Neural progenitor cell (in vitro differentiated cells): ENCODE measurements around the gene MSANTD1. TPM values are rescaled to one million over a fixed set of nuclear protein-coding genes. Genes with fewer than 3 reads are reported as not detected.
A peak's percentile ranks its signal among the peaks of the same experiment; 100 is the strongest.

ENCODE experiments used
- DNase-seq: peaks from one replicate; pipeline ENCODE4 v3.0.0-alpha.2; 2016; ENCODE audit warnings: low spot score
- H2AFZ ChIP-seq: fragments of 200-600 bp; sonication (generic); replicated peaks from 2 replicates; pipeline ENCODE4 v1.6.1; 2016; ENCODE audit warnings: antibody characterized with exemption
- H3F3A ChIP-seq: fragments of 200-600 bp; sonication (generic); 2 replicates; pipeline ENCODE4 v1.6.1; 2016; ENCODE audit warnings: antibody characterized with exemption, low read depth
- H3K27ac ChIP-seq: fragments of 200-600 bp; sonication (generic); 2 replicates; pipeline ENCODE4 v1.5.1; 2016; ENCODE audit warnings: mild to moderate bottlenecking
- H3K27me3 ChIP-seq: fragments of 200-600 bp; sonication (generic); 2 replicates; pipeline ENCODE4 v1.6.1; 2016; ENCODE audit warnings: mild to moderate bottlenecking, moderate library complexity
- H3K36me3 ChIP-seq: fragments of 200-600 bp; sonication (generic); 2 replicates; pipeline ENCODE4 v1.5.1; 2016
- H3K4me1 ChIP-seq: fragments of 200-600 bp; sonication (generic); 2 replicates; pipeline ENCODE4 v1.6.1; 2016; ENCODE audit warnings: mixed run types
- H3K4me2 ChIP-seq: fragments of 200-600 bp; sonication (generic); 2 replicates; pipeline ENCODE4 v1.6.1; 2016
- H3K4me3 ChIP-seq: fragments of 200-600 bp; sonication (generic); 2 replicates; pipeline ENCODE4 v1.5.1; 2016
- H3K79me2 ChIP-seq: fragments of 200-600 bp; sonication (generic); 2 replicates; pipeline ENCODE4 v1.6.1; 2016; ENCODE audit warnings: low read depth
- H3K9ac ChIP-seq: fragments of 200-600 bp; sonication (generic); 2 replicates; pipeline ENCODE4 v1.6.1; 2016
- H3K9me3 ChIP-seq: fragments of 200-600 bp; sonication (generic); 2 replicates; pipeline ENCODE4 v1.5.1; 2016; ENCODE audit warnings: low read depth
- H4K20me1 ChIP-seq: fragments of 200-600 bp; sonication (generic); 2 replicates; pipeline ENCODE4 v1.6.1; 2016; ENCODE audit warnings: low read depth
- H3K27ac Mint-ChIP-seq: 3 replicates; pipeline ENCODE4 v1.8.0; 2021; ENCODE audit warnings: mixed read lengths
- H3K27me3 Mint-ChIP-seq: 2 replicates; pipeline ENCODE4 v1.8.0; 2022; ENCODE audit warnings: low read depth, mild to moderate bottlenecking, inconsistent platforms, moderate library complexity, mixed read lengths; ENCODE audit not compliant: insufficient read depth
- H3K36me3 Mint-ChIP-seq: 3 replicates; pipeline ENCODE4 v1.8.0; 2021; ENCODE audit warnings: mixed read lengths
- H3K4me1 Mint-ChIP-seq: 3 replicates; pipeline ENCODE4 v1.8.0; 2021; ENCODE audit warnings: mixed read lengths
- H3K4me3 Mint-ChIP-seq: 3 replicates; pipeline ENCODE4 v1.8.0; 2021; ENCODE audit warnings: mild to moderate bottlenecking, moderate library complexity, mixed read lengths
- H3K9me3 Mint-ChIP-seq: 3 replicates; pipeline ENCODE4 v1.8.0; 2020; ENCODE audit warnings: mixed read lengths
- EZH2 ChIP-seq: fragments of 200-600 bp; sonication (generic); IDR thresholded peaks from 2 replicates; pipeline ENCODE4 v1.6.1; 2017; ENCODE audit warnings: antibody characterized with exemption, mild to moderate bottlenecking, moderate library complexity
- EZH2phosphoT487 ChIP-seq: fragments of 200-600 bp; sonication (generic); IDR thresholded peaks from 2 replicates; pipeline ENCODE4 v1.6.1; 2017; ENCODE audit warnings: antibody characterized with exemption
- total RNA-seq: library from RNA; depleted of rRNA; stranded (reverse); fragments of >200 nt; gene quantifications from 2 replicates; pipeline ENCODE4 v1.2.3, GENCODE V29; 2015; ENCODE audit warnings: low replicate concordance
- TF ChIP-seq, protein P1 (sequence below): fragments of 200-600 bp; sonication (generic); IDR thresholded peaks from 2 replicates; pipeline ENCODE4 v1.5.1; 2017; ENCODE audit warnings: antibody characterized with exemption, mild to moderate bottlenecking

MSANTD1 gene
- total RNA-seq, 1 donor from 2014 or later, result 0.17 TPM

- Histone ChIP-seq H3K4me2 (no peak overlapping the region), H3K36me3 (no peaks in the 10 kb centered on the region), H3F3A (no peaks in the 10 kb centered on the region), H3K27me3 (no peaks in the 10 kb centered on the region), H4K20me1 (peaks cover 15% of the 10 kb centered on the region), H2AFZ (no peak overlapping the region), H3K9me3 (no peaks in the 10 kb centered on the region), H3K79me2 (no peaks in the 10 kb centered on the region), H3K4me3 (no peak overlapping the region), H3K27ac (peak overlapping the region; percentile 60), H3K9ac (no peak overlapping the region), H3K4me1 (peaks cover 11% of the 10 kb centered on the region)
- no peaks in the 10 kb centered on the region for H3K4me1 Mint-ChIP-seq
- peak; percentile 63 for DNase-seq
- no peak for TF ChIP-seq EZH2phosphoT487
- no peak for TF ChIP-seq EZH2
- TF ChIP-seq, protein P1, sequence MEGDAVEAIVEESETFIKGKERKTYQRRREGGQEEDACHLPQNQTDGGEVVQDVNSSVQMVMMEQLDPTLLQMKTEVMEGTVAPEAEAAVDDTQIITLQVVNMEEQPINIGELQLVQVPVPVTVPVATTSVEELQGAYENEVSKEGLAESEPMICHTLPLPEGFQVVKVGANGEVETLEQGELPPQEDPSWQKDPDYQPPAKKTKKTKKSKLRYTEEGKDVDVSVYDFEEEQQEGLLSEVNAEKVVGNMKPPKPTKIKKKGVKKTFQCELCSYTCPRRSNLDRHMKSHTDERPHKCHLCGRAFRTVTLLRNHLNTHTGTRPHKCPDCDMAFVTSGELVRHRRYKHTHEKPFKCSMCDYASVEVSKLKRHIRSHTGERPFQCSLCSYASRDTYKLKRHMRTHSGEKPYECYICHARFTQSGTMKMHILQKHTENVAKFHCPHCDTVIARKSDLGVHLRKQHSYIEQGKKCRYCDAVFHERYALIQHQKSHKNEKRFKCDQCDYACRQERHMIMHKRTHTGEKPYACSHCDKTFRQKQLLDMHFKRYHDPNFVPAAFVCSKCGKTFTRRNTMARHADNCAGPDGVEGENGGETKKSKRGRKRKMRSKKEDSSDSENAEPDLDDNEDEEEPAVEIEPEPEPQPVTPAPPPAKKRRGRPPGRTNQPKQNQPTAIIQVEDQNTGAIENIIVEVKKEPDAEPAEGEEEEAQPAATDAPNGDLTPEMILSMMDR, result no peak
- H3K4me3 Mint-ChIP-seq, result no peak overlapping the region
- peaks cover 28% of the 10 kb centered on the region for H3K36me3 Mint-ChIP-seq
- H3K9me3 Mint-ChIP-seq, result no peaks in the 10 kb centered on the region
- peak overlapping the region; percentile 79 for H3K27ac Mint-ChIP-seq
- peaks cover 2% of the 10 kb centered on the region for H3K27me3 Mint-ChIP-seq
These were observed 29.9 kb upstream of the MSANTD1 start for GRCh38 chr4:3218824-3219760.

- TF ChIP-seq, protein P1, result no peak
- TF ChIP-seq EZH2 (no peak), EZH2phosphoT487 (no peak)
- Mint-ChIP-seq H3K27me3 (peaks cover 2% of the 10 kb centered on the region), H3K27ac (no peak overlapping the region)
These were observed 29.0 kb upstream of the MSANTD1 start for GRCh38 chr4:3219761-3220475.

GRCh38 chr4:3220476-3221183, 28.3 kb upstream of the MSANTD1 start:
- no peak for DNase-seq
- Histone ChIP-seq H3F3A (no peaks in the 10 kb centered on the region), H3K4me2 (no peak overlapping the region), H4K20me1 (peaks cover 15% of the 10 kb centered on the region), H2AFZ (no peak overlapping the region), H3K4me1 (peaks cover 11% of the 10 kb centered on the region), H3K79me2 (no peaks in the 10 kb centered on the region), H3K27ac (no peak overlapping the region), H3K36me3 (no peaks in the 10 kb centered on the region), H3K9ac (no peak overlapping the region), H3K9me3 (no peaks in the 10 kb centered on the region), H3K4me3 (no peak overlapping the region), H3K27me3 (no peaks in the 10 kb centered on the region)
- Mint-ChIP-seq H3K4me1 (no peaks in the 10 kb centered on the region), H3K9me3 (no peaks in the 10 kb centered on the region), H3K36me3 (peaks cover 31% of the 10 kb centered on the region), H3K27me3 (peaks cover 2% of the 10 kb centered on the region), H3K27ac (no peak overlapping the region), H3K4me3 (no peak overlapping the region)
- no peak for TF ChIP-seq EZH2phosphoT487
- no peak for TF ChIP-seq EZH2
- TF ChIP-seq, protein P1, result no peak

More at GRCh38 chr4:3219761-3220475, 29.0 kb upstream of the MSANTD1 start:
- no peaks in the 10 kb centered on the region for H3K9me3 Mint-ChIP-seq
- no peaks in the 10 kb centered on the region for H3K4me1 Mint-ChIP-seq
- no peak overlapping the region for H3K4me2 ChIP-seq
- no peak for DNase-seq
- no peaks in the 10 kb centered on the region for H3K36me3 ChIP-seq
- peaks cover 11% of the 10 kb centered on the region for H3K4me1 ChIP-seq
- H3K79me2 ChIP-seq, result no peaks in the 10 kb centered on the region
- H4K20me1 ChIP-seq, result peaks cover 15% of the 10 kb centered on the region
- H3K9ac ChIP-seq, result no peak overlapping the region
- H3K27me3 ChIP-seq, result no peaks in the 10 kb centered on the region
- H3K36me3 Mint-ChIP-seq, result peaks cover 31% of the 10 kb centered on the region
- peak overlapping the region; percentile 37 for H3K27ac ChIP-seq
- H3F3A ChIP-seq, result no peaks in the 10 kb centered on the region
- no peak overlapping the region for H3K4me3 ChIP-seq
- no peak overlapping the region for H2AFZ ChIP-seq
- no peak overlapping the region for H3K4me3 Mint-ChIP-seq
- H3K9me3 ChIP-seq, result no peaks in the 10 kb centered on the region
